Naive B cell (primary cell): ENCODE data around the gene NDUFAF5. TPM values are rescaled to one million over a fixed set of nuclear protein-coding genes. Genes with fewer than 3 reads are reported as not detected.

Experiments
- ATAC-seq, 2 donors: fragments of 150-1000 bp; cut with Tn5 transposase; 2 replicates each; pipeline ENCODE4 v1.10.0; 2021; ENCODE audit warnings: low read depth in 2 of 2, mild to moderate bottlenecking in 2 of 2, moderate library complexity in 2 of 2
- DNase-seq: peaks from one replicate; pipeline ENCODE4 v3.0.0; 2022
- H3K27ac Mint-ChIP-seq, 6 donors: one replicate each; pipeline ENCODE4 v1.8.0; 2020 to 2022; ENCODE audit warnings: mild to moderate bottlenecking in 6 of 6, mixed read lengths in 6 of 6, moderate library complexity in 5 of 6, inconsistent platforms in 2 of 6
- H3K27me3 Mint-ChIP-seq, 3 donors: one replicate each; pipeline ENCODE4 v1.8.0; 2021 to 2022; ENCODE audit warnings: mixed read lengths in 3 of 3, mild to moderate bottlenecking in 1 of 3
- H3K36me3 Mint-ChIP-seq, 2 donors: one replicate each; pipeline ENCODE4 v1.8.0; 2020 to 2022; ENCODE audit warnings: mixed read lengths in 2 of 2, inconsistent platforms in 1 of 2, mild to moderate bottlenecking in 1 of 2
- H3K4me1 Mint-ChIP-seq, 3 donors: one replicate each; pipeline ENCODE4 v1.8.0; 2020 to 2022; ENCODE audit warnings: mixed read lengths in 3 of 3, inconsistent platforms in 1 of 3, mild to moderate bottlenecking in 1 of 3, moderate library complexity in 1 of 3
- H3K4me3 Mint-ChIP-seq, 8 donors: one replicate each; pipeline ENCODE4 v1.8.0; 2020 to 2022; ENCODE audit warnings: mild to moderate bottlenecking in 8 of 8, mixed read lengths in 8 of 8, moderate library complexity in 8 of 8, inconsistent platforms in 2 of 8
- H3K9me3 Mint-ChIP-seq, 7 donors: one replicate each; pipeline ENCODE4 v1.8.0; 2020 to 2022; ENCODE audit warnings: mixed read lengths in 7 of 7, mild to moderate bottlenecking in 5 of 7, inconsistent platforms in 2 of 7, moderate library complexity in 1 of 7
- polyA plus RNA-seq, 6 donors: library from polyadenylated mRNA; unstranded; fragments of 300-500 nt; fragmentation: Illumina TruSeq; gene quantifications; one replicate each; pipeline ENCODE4 v1.2.3, GENCODE V29; 2021; ENCODE audit warnings: low read depth in 6 of 6

The NDUFAF5 gene
- polyA plus RNA-seq, 6 donors from 2014 or later = 6.8 to 9.0 (median 8.1) TPM; not detected in 1

DNA sequence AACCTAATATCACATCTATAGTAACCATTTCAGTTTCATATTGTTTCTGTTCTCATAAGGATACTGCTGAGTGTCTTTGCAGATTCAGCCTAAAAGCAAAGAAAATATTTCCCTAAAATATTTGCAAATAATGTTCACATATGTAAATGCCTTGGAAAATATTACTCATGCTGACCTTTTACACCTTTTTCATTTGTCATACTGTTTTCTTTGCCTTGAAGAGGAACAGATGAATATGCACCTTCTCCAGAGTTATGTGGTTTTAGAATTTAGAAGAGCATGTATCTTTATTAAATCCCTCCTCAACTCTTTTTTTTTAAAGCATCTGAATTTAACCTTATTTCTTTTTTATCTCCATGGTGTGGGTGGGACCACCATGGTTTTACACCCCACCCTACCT lies 32.5 kb downstream of the NDUFAF5 start:
- Mint-ChIP-seq H3K9me3 (no peaks in the 10 kb centered on the region), H3K4me3 (no peak overlapping the region), H3K27ac (no peak overlapping the region), H3K27me3 (no peaks in the 10 kb centered on the region), H3K36me3 (peaks cover 16 to 17% of the 10 kb centered on the region in 2 donors), H3K4me1 (no peaks in the 10 kb centered on the region)
- DNase-seq (no peak), ATAC-seq (no peak)

DNA sequence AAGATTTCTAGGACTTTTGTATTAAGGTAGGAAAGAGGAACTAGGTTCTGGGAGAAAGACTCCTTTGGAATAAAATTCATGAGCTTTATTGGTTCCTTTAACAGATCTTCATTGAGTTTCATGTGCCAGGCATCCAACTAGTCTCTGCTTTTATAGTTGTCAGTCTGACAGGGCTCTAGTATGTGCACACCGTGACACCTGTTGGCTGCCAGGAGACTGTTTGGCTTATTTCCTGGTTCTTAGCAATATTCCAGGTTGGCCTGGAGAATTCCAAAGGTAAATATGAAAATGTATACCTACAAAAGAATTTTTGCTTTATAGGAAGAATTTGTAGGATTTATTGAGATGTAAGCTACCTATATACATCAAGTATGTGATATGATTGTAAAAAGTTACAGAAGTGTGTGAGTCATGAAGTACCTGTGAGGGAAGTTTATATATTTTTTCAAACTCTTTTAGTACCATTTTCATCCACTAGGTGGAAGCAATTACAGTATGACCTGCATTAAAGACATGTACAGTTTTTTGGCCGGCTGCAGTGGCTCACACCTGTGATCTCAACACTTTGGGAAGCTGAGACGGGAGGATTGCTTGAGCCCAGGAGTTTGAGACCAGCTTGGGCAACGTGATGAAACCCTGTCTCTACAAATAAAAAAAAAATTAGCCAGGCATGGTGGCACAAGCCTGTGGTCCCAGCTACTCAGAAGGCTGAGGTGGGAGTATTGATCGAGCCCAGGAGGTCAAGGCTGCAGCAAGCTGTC lies 35.2 kb downstream of the NDUFAF5 start:
- H3K4me1 Mint-ChIP-seq = no peaks in the 10 kb centered on the region
- no peaks in the 10 kb centered on the region for H3K27me3 Mint-ChIP-seq
- no peak overlapping the region for H3K27ac Mint-ChIP-seq
- ATAC-seq (peak in 1 of 2 donors; percentile 33), DNase-seq (peak; percentile 11)
- peaks cover 8% of the 10 kb centered on the region in 2 donors for H3K36me3 Mint-ChIP-seq
- no peaks in the 10 kb centered on the region for H3K9me3 Mint-ChIP-seq
- no peak overlapping the region for H3K4me3 Mint-ChIP-seq

DNA sequence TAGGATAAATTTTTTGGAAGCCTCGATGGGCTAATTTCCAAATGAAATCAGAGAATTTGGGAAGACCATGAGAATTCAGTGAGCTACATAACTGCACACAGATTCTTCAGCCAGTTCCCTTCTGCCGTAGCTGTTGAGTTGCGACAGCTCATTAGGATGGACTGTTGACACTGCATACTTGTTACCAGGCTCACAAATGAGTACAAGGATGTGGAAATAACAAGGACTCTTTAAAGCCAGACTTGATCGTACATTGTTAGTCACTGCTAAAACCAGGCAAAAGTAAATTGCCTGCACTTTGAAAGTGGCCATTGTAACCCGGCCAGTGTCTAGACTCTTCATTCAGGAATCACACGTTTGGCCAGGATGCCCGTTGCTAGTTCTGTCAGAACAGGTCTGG lies 37.0 kb downstream of the NDUFAF5 start:
- Mint-ChIP-seq H3K27ac (no peak overlapping the region), H3K27me3 (peaks cover 0 to 2% (median 1%) of the 10 kb centered on the region in 3 donors), H3K9me3 (no peaks in the 10 kb centered on the region), H3K4me1 (no peaks in the 10 kb centered on the region), H3K4me3 (no peak overlapping the region), H3K36me3 (peaks cover 1% of the 10 kb centered on the region in 2 donors)
- ATAC-seq (no peak), DNase-seq (no peak)

DNA sequence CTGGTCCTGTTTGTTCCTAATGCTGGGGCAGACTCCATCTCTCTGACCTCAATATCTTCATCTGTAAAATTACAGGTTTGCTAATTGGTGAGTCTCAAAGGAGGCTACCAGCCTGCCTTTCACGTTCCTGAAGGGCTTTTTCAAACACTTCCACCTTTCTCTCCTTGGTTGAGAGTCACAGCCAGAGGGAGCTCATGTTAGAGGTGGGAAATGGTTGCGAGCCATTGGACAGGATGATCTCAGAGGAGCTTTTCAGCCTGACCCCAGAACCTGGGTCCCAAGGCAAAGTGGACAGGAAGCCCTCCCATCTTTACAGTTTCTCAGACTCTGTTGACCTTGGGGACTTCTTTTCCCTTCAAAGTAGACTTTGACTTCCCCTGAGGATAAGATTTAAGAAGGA lies 37.6 kb downstream of the NDUFAF5 start:
- no peaks in the 10 kb centered on the region for H3K9me3 Mint-ChIP-seq
- no peak overlapping the region for H3K4me3 Mint-ChIP-seq
- DNase-seq (no peak), ATAC-seq (no peak)
- H3K27ac Mint-ChIP-seq = no peak overlapping the region
- H3K27me3 Mint-ChIP-seq = peaks cover 0 to 8% (median 5%) of the 10 kb centered on the region in 3 donors
- no peaks in the 10 kb centered on the region for H3K4me1 Mint-ChIP-seq
- no peaks in the 10 kb centered on the region for H3K36me3 Mint-ChIP-seq

DNA sequence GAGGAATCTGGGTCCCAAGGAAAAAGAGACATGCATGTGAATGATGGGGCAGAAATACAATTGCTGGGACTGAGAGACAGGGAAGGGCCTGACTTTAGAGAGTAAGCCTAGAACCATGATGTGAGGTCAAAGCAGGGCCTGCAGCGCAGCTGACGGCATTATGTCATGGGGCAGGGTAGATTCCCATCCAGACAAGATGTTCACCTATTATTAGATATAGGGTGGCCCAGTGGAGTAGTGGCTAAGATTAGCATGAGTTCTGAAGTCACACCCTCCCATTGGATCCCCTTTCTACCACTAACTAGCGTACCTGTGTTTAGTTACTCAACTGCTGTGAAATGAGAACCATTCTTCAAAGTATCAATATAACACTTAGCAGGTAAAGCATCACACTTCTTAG lies 39.6 kb downstream of the NDUFAF5 start:
- Mint-ChIP-seq H3K36me3 (no peaks in the 10 kb centered on the region), H3K27me3 (peaks cover 5 to 18% (median 7%) of the 10 kb centered on the region in 3 donors), H3K4me1 (no peaks in the 10 kb centered on the region), H3K9me3 (no peaks in the 10 kb centered on the region), H3K4me3 (no peak overlapping the region), H3K27ac (no peak overlapping the region)
- DNase-seq (no peak), ATAC-seq (no peak)

DNA sequence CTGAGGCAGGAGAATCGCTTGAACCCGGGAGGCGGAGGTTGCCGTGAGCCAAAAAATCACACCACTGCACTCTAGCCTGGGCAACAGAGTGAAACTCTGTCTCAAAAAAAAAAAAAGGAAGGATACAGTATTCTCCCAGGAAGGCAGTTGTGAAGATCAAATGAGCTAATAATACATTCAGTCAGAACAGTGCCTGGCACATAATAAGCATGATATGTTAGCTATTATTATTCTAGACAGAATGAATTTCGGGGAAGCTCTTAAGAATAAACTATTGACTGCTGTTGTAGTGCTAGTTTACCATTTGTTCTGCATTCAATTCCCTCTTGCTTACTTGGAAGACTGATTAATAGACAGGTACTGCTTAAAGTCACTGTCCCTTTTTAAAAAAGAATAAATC lies 40.6 kb downstream of the NDUFAF5 start:
- Mint-ChIP-seq H3K4me3 (no peak overlapping the region), H3K27ac (no peak overlapping the region), H3K27me3 (peaks cover 5 to 23% (median 11%) of the 10 kb centered on the region in 3 donors), H3K4me1 (no peaks in the 10 kb centered on the region), H3K36me3 (no peaks in the 10 kb centered on the region), H3K9me3 (no peaks in the 10 kb centered on the region)
- DNase-seq (no peak), ATAC-seq (no peak)

DNA sequence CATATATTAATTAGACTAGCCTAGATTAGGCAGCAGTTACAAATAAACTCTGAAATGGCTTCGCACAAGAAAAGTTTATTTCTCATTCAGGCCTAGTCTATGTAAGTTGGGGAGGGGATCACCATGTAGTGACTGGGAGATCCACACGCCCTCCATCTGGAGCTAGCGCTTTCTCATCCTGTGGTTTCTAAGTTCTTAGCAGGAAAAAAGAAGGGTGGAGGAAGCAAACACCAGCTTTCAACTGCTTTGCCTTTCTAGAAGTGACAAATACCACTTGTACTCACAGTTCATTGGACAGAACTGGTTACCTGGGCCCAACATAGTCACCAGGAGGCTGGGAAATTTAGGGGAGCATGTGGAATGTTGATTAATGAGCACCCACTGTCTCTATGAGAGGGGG lies 46.6 kb downstream of the NDUFAF5 start:
- Mint-ChIP-seq H3K9me3 (peaks cover 0 to 12% (median 2%) of the 10 kb centered on the region in 7 donors), H3K4me3 (no peak overlapping the region)
- no peak for ATAC-seq

DNA sequence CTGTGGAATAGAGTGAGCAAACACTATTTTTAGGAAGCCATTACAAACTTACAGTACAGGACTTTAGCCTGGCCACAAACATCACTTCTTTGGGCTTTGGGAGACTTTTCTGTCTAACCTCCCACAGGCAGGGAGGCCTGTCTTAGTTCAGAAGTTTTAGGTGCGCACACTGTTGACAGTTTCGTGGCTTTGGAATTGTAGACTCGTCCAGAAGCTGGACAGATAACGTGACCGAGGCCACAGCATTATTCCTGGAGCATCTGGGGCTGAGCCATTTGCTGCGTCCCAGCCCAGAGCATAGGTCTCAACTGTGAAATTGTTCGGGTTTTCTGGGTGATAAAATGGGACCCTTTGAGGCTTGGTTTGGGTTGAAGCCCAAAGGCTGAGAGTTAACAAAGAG lies 53.8 kb downstream of the NDUFAF5 start:
- Mint-ChIP-seq H3K27me3 (peaks cover 16 to 39% (median 24%) of the 10 kb centered on the region in 3 donors), H3K4me3 (no peak overlapping the region), H3K36me3 (no peaks in the 10 kb centered on the region), H3K9me3 (peaks cover 0 to 2% (median 0%) of the 10 kb centered on the region in 7 donors), H3K4me1 (no peaks in the 10 kb centered on the region), H3K27ac (peak overlapping the region in 1 of 6 donors; percentile 21)
- no peak for ATAC-seq
- no peak for DNase-seq

More for the DNA sequence above, 46.6 kb downstream of the NDUFAF5 start:
- H3K27ac Mint-ChIP-seq = no peak overlapping the region
- peaks cover 19 to 43% (median 25%) of the 10 kb centered on the region in 3 donors for H3K27me3 Mint-ChIP-seq
- H3K36me3 Mint-ChIP-seq = no peaks in the 10 kb centered on the region
- no peaks in the 10 kb centered on the region for H3K4me1 Mint-ChIP-seq
- no peak for DNase-seq

DNA sequence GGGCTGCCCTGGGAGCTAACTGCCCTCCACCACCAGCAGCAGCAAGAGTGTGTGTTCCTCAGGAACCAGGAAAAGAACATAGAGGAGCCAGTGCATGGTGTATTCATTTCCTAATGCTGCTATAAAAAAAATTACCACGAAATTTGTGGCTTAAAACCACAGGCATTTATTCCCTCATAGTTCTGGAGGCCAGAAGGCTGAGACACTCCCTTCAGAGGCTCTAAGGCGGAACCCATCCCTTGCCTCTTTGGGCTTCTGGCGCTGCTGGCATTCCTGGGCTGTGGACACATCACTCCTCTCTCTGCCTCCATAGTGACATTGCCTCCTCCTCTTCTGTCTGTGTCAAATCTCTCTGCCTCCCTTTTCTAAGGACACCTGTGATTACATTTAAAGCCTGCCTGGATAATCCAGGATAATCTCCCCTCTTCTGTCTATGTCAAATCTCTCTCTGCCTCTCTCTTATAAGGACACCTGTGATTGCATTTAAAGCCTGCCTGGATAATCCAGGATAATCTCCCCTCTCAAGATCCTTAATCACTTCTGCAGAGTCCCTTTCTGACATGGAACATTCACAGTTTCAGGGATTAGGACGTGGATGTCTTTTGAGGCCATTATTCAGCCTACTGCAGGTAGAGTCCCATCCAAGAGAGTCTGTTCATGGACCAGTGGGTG lies 54.7 kb downstream of the NDUFAF5 start:
- Mint-ChIP-seq H3K36me3 (no peaks in the 10 kb centered on the region), H3K27me3 (peaks cover 23 to 46% (median 30%) of the 10 kb centered on the region in 3 donors), H3K9me3 (peaks cover 0 to 2% (median 0%) of the 10 kb centered on the region in 7 donors), H3K4me1 (no peaks in the 10 kb centered on the region), H3K27ac (no peak overlapping the region), H3K4me3 (no peak overlapping the region)
- DNase-seq = no peak
- no peak for ATAC-seq

DNA sequence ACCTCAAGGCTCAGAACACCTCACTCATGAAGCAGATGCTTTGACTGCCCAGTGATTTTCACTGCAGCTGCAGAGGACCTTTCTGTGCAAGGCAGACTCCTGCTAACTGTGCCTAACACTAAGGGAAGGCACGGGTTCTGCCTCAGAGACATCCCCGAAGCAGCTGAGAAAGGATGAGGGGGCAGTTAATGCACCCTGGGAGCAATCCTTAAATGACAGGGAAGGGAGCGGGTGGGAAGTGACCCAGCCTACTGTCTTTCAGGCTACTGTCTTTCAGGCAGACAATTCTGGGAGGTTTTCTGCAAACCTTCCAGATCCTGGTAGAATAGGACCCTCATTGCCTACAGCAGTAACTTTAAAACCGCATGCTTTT lies 55.3 kb downstream of the NDUFAF5 start:
- peaks cover 0 to 2% (median 0%) of the 10 kb centered on the region in 7 donors for H3K9me3 Mint-ChIP-seq
- peaks cover 23 to 46% (median 30%) of the 10 kb centered on the region in 3 donors for H3K27me3 Mint-ChIP-seq
- no peaks in the 10 kb centered on the region for H3K4me1 Mint-ChIP-seq
- no peak for ATAC-seq
- H3K36me3 Mint-ChIP-seq = no peaks in the 10 kb centered on the region
- no peak overlapping the region for H3K27ac Mint-ChIP-seq
- DNase-seq = no peak
- H3K4me3 Mint-ChIP-seq = no peak overlapping the region

DNA sequence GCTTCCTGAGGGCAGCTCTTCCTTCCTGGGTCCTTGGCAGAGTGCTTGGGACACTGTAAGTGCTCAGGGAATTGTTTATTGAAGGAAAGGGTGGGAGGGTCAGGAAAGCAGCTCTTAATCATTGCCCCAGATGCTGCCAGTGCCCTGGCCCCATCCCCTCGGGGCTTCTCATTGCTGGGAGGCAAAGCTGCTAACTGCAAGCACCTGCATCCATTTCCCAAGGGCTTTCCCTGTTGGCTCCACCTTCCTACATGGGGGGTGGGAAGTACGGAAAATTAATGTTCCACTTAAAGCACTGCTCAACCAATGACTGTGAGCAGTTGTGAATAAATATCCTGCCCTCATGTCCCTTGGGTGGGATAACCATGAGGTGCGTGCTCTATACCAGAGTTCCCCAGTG lies 56.4 kb downstream of the NDUFAF5 start:
- Mint-ChIP-seq H3K9me3 (peaks cover 0 to 2% (median 0%) of the 10 kb centered on the region in 7 donors), H3K36me3 (no peaks in the 10 kb centered on the region), H3K4me1 (no peaks in the 10 kb centered on the region), H3K27me3 (peaks cover 22 to 37% (median 23%) of the 10 kb centered on the region in 3 donors), H3K4me3 (no peak overlapping the region), H3K27ac (no peak overlapping the region)
- no peak for ATAC-seq
- DNase-seq = no peak

DNA sequence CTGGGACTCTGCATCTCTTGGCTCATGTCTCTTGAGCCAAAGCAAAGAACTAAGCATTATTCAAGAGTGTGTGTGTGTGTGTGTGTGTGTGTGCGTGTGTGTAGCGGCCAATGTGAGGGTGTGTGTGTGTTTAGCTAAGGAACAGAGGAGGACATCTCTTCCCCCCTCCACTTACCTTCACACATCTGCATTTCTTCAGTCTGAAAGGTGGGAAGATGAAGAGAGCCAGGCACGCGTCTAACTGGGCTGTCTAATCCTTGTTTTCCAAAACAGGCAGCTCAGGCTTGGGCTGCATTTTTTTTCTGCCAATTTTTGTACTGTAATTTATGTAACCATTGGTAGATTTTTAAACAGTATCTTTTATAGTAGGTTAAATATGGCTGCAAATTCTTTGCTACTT lies 59.5 kb downstream of the NDUFAF5 start:
- ATAC-seq = no peak
- Mint-ChIP-seq H3K4me1 (no peaks in the 10 kb centered on the region), H3K4me3 (no peak overlapping the region), H3K9me3 (peaks cover 0 to 6% (median 2%) of the 10 kb centered on the region in 7 donors), H3K27ac (no peak overlapping the region), H3K36me3 (no peaks in the 10 kb centered on the region), H3K27me3 (peaks cover 11 to 28% (median 19%) of the 10 kb centered on the region in 3 donors)
- DNase-seq = no peak

DNA sequence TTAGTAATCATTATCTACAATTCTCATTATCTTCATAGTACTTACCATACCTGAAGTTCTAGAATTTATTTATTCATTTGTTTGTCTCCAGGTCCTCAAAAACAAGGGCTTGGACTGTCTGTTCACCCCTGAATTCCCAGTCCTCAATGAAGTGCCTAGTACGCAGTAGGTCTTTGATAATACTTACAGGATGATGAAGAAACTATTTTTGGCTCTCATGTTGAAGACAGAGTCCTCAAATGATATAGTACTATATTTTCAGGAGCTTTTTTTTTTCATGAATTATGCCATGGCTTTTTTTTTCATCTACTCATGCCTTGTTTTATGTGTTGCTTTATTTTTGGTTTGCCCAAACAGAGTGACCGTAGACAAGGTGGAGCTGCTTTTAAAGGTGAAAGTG lies 66.5 kb downstream of the NDUFAF5 start:
- Mint-ChIP-seq H3K27me3 (peaks cover 0 to 10% (median 0%) of the 10 kb centered on the region in 3 donors), H3K27ac (no peak overlapping the region), H3K4me1 (no peaks in the 10 kb centered on the region), H3K4me3 (no peak overlapping the region), H3K36me3 (no peaks in the 10 kb centered on the region), H3K9me3 (peaks cover 0 to 6% (median 0%) of the 10 kb centered on the region in 7 donors)
- no peak for ATAC-seq
- DNase-seq = no peak

DNA sequence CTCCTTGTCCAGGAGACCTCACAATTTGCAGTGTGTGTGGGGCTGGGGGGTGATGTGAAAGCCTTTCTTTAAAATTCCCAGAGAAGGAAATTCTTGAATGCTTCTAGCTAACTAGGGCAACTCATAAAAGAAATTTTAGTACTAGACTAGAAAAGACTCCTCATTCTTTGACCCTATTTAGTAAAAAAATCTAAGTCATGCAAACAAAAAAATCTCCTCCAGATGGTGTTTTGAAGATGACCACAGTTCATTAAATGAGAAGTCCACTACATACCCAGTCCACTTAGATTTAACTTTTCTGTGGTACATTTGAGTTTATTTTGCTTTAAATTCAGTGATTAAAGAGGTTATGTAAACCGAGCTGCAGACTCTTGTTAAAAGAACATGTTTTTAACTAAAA lies 67.5 kb downstream of the NDUFAF5 start:
- peaks cover 0 to 13% (median 0%) of the 10 kb centered on the region in 3 donors for H3K27me3 Mint-ChIP-seq
- no peak overlapping the region for H3K27ac Mint-ChIP-seq
- no peak for ATAC-seq
- H3K36me3 Mint-ChIP-seq = no peaks in the 10 kb centered on the region
- DNase-seq = no peak
- H3K4me1 Mint-ChIP-seq = no peaks in the 10 kb centered on the region
- no peak overlapping the region for H3K4me3 Mint-ChIP-seq
- peaks cover 0 to 6% (median 0%) of the 10 kb centered on the region in 7 donors for H3K9me3 Mint-ChIP-seq
